Lung microvascular endothelial cell (primary cell): ENCODE measurements around the gene SLC12A7. TPM values are rescaled to one million over a fixed set of nuclear protein-coding genes. Genes with fewer than 3 reads are reported as not detected.
"Not testable (repeated sequence)": the region's sequence is repeated elsewhere in the genome, so short reads cannot be mapped to it uniquely, and the experiment has no call there.

ENCODE experiments used
- DNase-seq, 2 donors: peaks; one replicate each; pipeline versions ENCODE4 v3.0.0 to v3.0.0-alpha.2; 2010; ENCODE audit warnings: low read depth in 2 of 2
- total RNA-seq: library from RNA; depleted of rRNA; stranded (reverse); fragments of >200 nt; gene quantifications from 2 replicates; pipeline ENCODE4 v1.2.1, GENCODE V29; 2014

The SLC12A7 gene
- total RNA-seq, 1 donor from 2014 or later, result 32.5 TPM

DNA sequence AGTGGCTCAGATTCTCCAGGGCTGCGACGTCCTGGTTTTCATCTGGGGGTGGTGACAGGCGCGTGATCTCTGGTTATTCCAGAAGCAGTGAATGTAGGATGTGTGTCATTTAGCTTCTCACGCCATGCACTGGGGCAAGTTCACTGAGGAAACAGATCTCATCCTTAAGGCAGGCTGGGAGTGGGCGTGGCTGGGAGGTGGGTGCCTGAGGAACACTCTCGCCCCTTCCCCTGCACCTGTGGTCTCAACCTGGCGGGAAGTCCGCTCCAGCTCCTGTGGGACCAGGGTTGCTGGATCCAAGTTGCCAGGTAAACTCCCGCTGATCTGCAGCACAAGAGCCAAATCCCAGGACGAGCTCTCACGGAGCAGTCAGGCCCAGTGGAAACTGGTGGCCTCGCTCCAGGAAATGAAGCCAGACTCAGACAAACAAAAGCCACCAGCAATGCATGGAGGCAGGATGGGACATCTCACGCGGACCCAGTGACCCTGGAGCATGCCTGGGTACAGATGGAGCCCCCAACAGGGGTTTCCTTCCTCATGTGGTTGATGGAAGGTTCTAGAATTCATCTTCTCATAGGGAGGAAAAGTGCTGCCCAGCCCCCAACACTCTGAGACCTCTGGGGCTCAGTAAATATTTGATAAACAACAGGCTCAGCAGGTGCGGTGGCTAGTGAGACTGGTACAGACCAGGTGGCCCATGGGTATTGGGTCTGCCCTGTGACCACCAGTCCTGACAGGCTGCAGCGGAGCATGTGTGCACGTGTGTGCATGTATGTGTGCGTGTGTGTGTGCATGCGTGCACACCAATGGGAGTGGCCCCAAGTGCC is 16.3 kb upstream of the SLC12A7 start:
- DNase-seq, result peak in 1 of 2 donors; percentile 93

DNA sequence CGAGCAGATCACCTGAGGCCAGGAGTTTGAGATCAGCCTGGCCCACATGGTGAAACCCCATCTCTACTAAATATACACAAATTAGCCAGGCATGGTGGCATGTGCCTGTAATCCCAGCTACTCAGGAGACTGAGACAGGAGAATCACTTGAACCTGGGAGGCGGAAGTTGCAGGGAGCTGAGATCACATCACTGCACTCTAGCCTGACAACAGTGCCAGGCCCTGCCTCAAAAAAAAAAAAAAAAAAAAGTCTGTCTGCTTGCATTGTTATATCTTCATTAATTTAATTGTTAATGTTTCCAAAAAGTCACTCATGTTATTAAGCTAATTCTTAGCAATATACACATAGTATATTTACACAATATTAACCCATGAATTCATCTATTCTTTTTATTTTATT is 13.8 kb upstream of the SLC12A7 start:
- not testable (repeated sequence) for DNase-seq

DNA sequence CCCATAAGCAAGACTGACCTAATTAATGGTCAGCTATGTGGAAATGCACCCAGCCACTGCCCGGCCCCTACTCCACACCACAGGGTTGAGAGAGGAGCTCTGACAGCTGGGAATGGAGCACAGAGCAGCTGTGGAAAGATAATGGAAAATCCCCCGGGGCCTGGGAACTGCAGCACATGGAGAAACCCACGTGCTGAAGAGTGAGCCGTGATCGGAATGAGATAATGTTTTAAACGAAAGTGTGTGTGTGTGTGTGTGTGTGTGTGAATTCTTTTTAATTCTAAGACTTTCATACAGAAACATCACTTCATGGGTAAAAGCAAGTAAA is 13.1 kb upstream of the SLC12A7 start:
- DNase-seq, result peak in 1 of 2 donors; percentile 91

DNA sequence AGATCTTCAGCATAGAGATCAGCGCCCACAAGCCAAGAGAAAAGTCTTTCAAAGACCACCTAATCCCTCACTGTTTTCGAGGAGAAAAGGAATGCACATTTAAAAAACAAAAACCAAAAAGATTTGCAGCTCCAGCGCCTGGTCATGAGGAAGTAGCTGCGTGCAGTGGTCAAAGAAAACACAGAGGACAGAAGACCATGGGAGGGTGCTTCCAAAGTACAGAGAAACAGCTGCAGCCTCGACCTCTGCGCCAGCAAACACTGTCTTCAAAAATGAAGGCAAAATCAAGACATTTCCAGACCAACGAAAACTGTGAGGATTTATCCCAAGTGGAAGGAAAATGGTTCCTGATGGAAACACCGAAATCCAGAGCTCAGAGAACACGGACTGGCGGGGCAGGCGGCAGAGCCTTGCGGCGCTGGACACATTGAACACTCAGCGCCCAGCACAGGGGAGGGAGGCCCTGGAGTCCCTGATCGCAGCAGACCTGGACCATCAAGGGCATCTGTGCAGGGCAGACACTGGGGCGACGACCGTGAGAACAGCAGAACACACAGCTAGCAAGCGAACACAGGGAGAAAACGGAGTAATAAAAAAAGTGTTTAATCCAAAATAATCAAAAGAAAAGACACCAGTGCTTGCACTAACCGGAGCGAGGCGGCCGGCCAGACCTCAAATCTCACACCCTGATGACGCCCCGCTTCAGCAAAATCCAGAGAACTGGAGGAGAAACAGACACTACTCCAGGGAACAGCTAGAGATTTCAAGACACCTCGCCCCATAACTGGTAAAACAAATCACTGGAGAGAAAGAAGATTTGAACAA is 12.6 kb upstream of the SLC12A7 start:
- DNase-seq, result no peak

DNA sequence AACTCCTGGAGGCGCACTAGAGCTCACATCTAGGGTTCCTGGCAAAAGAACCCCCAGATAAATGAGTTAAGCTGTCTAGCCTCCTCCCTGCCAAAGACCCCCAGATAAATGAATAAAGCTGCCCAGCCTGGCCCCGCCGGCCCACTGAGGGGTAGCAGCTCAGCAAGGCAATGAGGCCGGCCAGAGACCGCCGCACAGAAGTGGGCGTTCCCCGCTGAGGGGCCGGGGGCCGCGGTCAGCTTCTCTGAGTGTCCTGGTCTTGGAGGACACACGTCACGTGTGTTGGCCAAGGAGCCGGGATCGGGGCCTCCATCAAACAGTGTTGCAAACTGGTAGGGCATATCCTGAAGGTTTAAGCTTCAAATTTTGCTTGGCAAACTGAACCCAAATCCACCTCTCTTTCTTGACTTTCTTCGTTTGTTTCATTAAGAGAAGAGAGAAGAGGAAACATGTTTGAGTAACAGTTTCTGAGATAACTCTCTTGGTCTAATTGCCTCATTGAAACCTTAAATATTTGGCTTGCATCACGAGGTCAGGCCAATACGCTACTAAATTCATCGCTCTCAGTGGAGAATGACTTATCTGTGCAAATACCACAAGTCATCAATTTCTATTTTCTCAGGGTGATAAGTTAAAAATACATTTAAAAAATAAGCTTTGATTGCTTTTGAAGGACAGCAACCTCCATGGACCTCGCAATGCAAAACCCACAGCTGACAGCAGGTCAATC is 11.7 kb upstream of the SLC12A7 start:
- no peak for DNase-seq

DNA sequence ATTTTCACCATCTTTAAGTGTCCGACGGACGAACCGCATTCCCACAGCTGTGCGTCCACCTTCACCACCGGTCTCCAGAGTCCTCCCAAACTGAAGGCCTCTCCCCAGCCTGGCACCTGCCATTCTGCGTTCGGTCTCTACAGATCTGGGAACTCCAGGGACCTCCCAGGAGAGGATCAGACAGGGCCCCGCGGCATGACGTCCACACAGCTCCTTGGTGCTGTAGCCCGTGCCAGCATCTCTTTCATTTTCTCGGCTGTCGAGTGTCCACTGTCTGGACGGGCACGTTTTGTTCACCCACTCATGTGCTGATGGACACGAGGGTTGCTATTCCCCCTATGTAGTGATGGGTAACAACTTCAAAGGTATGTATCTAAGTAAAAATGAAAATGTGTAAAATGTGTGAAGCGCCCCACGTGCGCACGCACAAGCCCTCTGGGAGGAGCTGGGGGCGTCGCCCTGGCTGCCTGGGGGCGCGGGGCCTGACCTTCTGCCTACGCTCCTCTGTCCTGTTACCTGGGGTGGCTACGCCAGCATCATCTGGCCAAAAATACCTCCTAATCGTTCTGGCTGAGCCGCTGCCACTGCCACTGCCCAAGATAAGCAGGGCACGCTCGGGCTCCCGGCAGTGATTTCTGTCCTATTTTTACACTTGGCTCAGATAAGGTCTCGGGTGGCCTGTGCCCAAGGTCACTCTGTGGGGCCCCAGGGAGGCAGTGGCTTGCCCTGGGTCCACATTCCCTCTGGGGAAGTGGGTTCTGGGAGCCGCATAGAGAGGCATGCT is 10.8 kb upstream of the SLC12A7 start:
- DNase-seq, result no peak

DNA sequence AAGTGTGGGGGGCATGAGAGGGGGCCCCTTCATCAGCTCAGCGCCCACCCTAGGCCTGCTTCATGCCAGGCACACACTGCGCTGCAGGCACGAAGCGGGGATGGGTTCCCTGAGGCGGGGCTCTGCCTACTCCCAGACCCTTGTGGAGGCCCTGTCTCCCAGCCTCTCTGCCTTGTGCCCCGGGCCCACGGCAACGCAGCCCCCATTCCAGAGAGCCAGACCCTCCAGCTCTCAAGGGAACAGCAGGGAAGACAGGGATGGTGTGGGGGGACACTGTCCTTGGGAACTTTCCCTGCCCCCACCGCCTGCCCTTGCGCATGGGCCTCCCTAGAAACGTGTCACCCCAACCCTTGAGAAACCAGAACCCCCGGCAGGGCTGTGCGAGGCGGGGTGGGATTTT is 10.0 kb upstream of the SLC12A7 start:
- DNase-seq, result no peak

DNA sequence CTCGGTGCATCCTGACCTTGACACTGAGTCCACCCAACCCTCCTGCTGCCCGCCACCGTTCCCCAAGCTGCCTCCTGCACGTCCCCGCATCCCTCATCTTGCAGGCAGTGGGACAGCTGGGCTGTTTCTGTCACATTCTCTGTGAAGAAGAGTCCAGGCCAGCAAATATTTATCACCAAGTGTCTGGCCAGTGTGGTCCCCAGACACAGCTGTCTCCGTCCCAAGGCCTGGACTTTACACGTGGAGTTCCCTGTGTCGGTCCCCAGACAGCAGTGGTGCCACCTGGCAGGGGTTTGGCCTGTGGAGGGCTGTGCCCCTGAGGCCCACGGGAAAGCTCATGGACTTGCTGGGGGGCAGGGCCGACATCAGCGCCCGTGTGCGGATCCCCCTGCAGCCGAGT is 9.2 kb upstream of the SLC12A7 start:
- no peak for DNase-seq

DNA sequence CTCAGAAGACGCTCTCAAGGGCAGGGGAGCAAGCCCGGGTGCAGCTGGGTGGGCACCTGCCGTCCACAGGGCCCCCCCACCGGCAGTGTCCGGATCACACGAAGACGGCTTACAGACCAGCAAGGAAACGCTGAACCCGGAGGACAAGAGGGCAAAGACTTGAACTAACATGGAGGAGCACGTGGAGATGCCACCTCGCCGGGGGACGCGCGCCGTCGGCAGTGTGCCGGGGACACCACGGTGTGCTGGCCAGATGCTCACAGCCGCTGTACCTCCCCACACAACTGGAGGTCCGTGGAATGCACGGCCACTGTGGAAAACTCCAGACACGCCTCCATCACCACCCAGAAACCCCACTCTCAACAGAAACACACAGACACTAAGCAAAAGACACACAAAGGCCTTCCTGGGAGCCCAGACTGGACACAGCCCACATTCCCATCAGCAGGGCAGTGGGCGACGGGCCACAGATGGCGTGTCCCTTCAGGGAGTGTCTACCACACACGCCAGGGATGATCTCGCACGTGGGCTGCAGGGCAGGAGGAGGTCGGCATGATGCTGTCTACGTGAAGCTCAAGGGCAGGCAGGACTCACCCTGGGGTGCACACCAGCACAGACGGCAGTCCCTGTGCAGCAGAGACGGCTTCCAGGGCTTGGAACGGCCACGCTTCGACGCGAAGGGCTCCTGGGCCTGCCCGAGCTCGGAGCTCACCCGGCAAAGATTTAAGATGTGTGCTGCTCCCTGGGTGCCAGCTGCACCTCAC is 8.6 kb upstream of the SLC12A7 start:
- no peak for DNase-seq

DNA sequence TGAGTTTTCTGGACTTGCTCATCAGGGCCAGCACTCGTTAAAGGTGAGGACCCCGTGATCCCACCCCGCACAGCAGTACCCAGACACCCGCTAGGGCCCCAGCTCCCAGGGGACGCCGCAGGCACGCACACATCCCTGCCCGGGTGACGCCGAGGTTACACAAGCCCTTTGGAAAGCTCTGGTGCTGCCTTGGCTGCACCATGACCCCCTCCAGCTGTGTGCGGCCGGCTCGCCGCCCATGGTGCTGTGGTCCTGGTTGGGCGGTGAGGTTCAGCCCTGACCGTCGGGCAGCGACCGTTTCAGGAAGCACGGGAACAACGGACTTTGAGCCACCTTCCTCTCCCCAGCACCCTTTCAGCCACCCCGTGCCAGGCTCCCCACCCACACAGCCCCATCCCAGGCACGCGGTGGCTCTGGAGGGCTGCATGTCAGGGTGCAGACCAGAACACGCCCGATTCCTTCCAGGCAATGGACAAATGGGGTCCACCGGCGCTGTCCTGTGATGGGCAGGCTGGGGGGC is 7.5 kb upstream of the SLC12A7 start:
- DNase-seq, result no peak

DNA sequence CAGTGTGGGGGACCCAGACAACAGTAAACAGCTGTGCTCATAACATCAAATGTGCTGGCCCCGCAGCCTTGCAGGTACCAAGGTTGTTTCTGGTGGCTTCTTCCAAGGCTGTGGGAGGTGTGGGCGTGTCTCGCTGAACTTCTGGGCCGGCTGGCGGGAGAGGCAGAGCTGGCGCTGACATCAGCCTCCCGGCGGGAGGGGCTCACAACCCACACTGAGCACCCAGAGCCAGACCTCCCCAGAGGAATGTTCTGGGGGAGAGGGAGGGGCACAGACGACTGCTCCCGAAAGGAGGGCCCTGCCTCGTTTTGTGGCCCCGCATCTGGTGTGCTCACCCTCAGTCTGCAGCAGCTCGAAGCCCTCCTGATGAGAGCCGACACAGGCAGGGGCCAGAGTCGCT is 6.9 kb upstream of the SLC12A7 start:
- DNase-seq, result no peak

DNA sequence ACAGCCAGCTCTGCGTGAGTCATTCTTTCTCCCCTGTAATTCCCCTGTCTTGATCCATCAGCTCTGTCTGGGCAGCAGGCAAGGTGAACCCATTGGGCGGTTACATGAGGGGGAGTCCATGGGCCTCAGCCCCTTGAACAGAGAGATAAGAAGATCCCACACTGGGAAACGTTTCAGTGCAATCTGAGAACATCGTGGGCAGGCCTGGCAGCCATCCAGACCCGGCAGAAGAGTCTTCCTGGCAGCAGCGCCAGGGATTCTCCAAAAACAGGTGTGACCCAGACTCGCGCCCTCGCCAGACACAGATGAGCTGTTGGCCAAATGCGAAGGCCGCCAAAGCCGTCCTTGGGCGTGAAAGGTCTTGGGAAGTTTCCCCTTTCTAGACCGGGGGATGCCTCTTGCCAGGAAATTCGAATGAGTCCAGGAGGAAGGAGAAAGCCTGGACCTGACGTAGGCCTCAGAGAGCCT is 6.4 kb upstream of the SLC12A7 start:
- DNase-seq, result no peak

DNA sequence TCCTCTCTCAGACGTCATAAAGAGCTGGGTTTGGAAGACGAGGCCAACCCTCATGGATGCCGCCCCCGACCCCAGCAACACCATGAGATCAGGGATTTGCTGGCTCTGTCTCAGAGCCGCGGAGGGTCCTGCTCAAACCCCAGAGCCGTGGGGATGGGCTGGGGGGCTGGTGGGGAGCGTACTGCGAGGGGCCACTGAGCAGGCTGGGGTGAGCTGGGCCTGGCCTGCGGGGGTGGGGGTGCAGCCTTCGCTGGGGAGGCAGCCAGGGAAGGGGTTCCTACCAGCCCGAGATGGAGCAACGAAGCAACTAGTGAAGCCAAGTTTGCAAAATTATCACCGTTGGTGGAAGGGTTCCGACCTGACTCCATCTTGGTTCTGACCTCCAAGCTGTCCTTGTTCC is 5.1 kb upstream of the SLC12A7 start:
- no peak for DNase-seq

DNA sequence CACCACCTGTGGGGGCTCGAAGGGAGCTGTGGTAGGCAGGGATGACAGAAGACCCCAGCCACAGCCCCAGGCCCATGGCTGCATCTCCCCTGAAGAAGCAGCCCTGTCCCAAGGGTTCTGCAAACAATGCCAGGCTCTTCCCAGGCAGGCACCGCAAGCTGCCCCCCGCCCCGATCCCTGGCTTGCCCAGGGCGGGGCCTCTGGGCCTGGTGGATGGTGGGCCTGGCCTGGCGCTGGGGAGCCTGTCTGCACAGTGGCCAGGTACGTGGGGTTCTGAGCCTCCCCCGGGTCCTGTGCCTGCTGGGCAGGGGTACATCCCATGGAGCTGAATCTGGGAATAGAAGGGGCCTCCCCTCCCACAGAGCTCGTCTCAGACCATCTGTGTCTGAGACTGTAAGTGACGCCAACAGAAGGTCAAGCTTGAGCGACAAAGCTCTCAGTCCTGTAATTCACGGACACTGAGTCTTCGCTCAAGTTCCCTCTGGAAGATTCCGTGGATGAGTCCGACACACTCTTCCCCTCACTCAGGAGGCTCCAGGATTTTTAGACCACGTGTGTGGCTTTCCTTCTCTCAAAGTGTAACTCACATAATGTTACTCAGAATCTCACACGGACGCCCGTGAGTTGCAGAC is 4.4 kb upstream of the SLC12A7 start:
- DNase-seq, result no peak

DNA sequence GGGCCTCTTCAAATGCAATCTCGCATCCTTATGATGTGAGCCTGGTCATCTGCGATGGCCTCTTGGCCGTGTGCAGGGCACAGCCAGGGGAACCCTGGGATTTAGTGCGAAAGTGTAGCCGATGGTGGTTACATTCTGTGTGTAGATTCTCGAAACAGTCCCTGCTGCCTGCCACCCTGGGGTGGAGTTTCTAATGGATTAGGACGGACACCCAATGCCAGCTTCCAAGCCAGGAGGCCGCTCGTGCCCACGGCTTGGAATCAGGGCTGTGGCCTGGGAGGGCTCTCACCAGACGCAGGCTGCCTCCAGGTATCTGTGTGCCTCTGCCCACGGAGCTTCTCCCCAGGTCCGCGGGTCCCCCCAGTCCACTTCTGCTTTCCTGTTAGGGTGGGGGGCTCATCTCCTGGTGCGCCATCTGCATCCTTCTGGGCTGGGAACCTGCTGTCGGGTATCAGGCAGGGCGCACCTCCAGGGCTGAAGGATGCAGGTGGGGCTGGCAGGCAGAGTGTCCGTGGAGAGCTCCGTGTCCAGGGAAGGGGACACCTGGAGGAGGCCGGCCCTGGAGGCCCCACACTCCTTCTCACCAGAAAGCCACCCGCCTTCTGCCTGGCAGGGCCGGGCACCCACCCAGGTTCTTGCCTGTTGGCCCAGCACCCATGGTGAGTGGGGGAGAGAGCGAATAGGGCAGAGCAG is 3.4 kb upstream of the SLC12A7 start:
- no peak for DNase-seq

DNA sequence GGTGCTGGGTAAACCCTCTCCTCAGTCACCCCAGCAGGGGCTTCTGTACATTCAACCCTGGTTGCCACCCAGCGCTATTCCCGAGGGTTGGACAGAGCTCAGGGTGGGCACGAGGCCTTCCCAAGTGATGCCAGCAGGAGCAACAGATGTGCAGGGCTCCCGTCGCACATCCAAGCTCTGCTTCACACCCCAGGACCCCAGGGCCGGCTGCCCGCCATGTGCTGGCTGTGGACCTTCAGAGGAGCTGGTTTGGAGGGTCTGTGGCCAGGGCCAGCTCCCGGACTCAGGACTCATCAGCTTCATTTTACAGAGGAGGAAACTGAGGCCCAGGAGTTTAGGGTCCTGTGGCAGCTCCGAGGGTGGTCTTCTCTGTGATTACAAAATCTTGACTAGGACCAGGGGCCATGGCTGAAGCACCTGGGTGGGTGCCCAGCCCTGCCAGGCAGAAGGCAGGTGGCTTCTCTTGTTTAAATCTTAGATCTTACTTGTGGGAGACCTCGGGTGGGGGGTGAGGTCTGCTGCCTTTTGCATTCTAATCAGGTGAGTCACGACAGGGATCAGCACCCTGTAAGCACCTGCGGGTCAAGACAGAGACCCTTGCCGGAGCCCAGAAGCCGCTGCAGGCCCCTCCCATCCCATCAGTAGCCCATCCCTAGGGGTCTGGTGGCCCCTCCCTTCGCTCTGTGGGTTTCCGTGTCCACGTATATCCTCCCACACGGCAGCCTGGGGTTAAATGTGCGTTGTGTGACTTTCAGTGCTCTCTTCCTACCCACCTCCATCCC is 2.1 kb upstream of the SLC12A7 start:
- no peak for DNase-seq

DNA sequence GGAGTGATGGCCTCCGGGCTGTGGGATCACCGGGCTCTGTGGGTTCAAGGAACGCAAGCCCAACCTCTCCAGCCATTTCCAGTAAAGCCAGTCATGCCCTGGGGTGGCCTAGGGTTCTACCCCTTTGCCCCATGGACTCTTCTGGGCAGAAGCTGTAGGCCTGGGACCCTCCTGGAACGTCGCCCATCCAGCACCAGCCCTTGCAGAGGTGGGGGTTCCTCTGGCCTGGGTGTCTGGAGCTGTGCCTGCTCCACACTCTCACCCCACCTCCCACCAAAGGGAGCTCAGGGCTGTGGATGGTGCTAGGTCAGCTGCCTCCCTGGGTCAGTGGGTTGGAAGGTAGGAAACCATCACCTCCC is 1.4 kb upstream of the SLC12A7 start:
- DNase-seq, result no peak

DNA sequence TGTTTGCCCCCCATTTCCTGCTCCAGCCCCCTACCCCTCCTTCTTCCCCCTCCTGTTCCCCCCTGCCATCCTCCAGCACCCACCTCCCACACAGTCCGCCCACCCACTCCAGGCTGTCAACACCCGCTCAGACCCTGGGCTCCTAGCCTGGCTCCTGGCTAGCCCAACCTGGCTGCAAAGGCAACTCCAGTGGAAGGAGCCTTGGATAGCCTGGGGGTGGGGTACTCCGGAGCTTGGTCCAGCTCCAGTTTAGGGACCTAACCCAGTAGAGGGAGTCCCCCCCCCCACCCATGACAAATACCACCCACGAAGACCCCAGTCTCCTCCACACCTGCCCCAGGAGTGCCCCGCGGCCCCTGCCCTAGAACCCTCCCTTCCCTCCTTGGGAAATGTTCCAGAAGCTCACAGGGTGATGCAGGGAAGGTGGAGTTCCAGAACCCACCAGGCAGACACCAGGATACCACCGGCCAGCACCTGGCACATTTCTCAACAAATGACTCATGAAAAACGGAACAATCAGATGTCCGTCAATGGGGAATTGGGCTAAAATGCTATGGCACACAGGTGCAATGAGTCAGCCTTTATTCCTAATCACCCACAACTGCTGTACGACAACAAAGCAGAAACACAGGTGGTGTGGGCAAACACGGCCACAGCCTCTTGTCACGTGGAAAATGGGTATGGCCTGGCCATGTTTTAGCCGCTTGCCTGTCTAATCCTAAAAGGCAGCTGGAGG is 901 bp upstream of the SLC12A7 start:
- peak in 1 of 2 donors; percentile 45 for DNase-seq
